HepG2 (cell line): Measurements from ENCODE around the gene CNIH3. TPM values are rescaled to one million over a fixed set of nuclear protein-coding genes. Genes with fewer than 3 reads are reported as not detected.

Experiments
- ATAC-seq: fragments of 200-7000 bp; cut with Tn5 transposase; 3 replicates; pipeline ENCODE4 v1.9.1; 2020; ENCODE audit warnings: mild to moderate bottlenecking, moderate library complexity
- BruUV-seq: library from RNA; stranded (reverse); fragments of 400-500 nt; replicated peaks from 2 replicates; lab custom pipeline; 2021; lab: Mats Ljungman, UMichigan
- CTCF ChIA-PET: fragments of 300-600 bp; formaldehyde crosslinking; extraction: SDS; loops from one replicate; lab custom pipeline; 2021; ENCODE audit warnings: low total read pairs, inconsistent platforms, low intra/inter-chr PET ratio; lab: Yijun Ruan, JAX
- POLR2A ChIA-PET: fragments of 350-600 bp; sonication (Branson Sonifier 250); formaldehyde crosslinking; loops from one replicate; lab custom pipeline; 2020; ENCODE audit warnings: antibody characterized with exemption, inconsistent platforms; lab: Yijun Ruan, JAX
- DNase-seq: peaks from one replicate; pipeline ENCODE4 v3.0.0-alpha.2; 2015; ENCODE audit warnings: low spot score
- FAIRE-seq: peaks from 3 replicates; lab custom pipeline; 2011; peaks lifted over from hg19 to GRCh38; lab: Jason Lieb, UNC
- H2AFZ ChIP-seq: one replicate; pipeline ENCODE4 v1.6.1; 2011; ENCODE audit warnings: low read length, inconsistent platforms
- H3K27ac ChIP-seq: fragments of 300-600 bp; 3 replicates; pipeline ENCODE4 v1.8.0; 2011; ENCODE audit warnings: mixed run types, mild to moderate bottlenecking, mixed read lengths, low read length, inconsistent platforms; ENCODE audit not compliant: insufficient read depth; ENCODE audit errors: extremely low read length
- H3K27me3 ChIP-seq, 2 experiments: fragments of 200-600 bp in 1 of 2; 2 replicates in 1 of 2; 3 replicates in 1 of 2; pipeline versions ENCODE4 v1.6.0 to v1.8.0; 2011; ENCODE audit warnings: low read length in 2 of 2, mild to moderate bottlenecking in 2 of 2, moderate library complexity in 2 of 2, inconsistent platforms in 1 of 2; ENCODE audit not compliant: insufficient read depth in 2 of 2, control insufficient read depth in 1 of 2
- H3K36me3 ChIP-seq, 2 experiments: fragments of 200-600 bp in 1 of 2; replicated peaks in 1 of 2; 2 replicates in 1 of 2; 3 replicates in 1 of 2; pipeline versions ENCODE4 v1.5.1 to v1.8.0; 2011; ENCODE audit warnings: low read length in 2 of 2, inconsistent platforms in 1 of 2; ENCODE audit not compliant: insufficient read depth in 2 of 2, control insufficient read depth in 1 of 2
- H3K4me1 ChIP-seq: 2 replicates; pipeline ENCODE4 v1.5.1; 2012; ENCODE audit warnings: low read length, inconsistent platforms; ENCODE audit not compliant: insufficient read depth
- H3K4me2 ChIP-seq: 2 replicates; pipeline ENCODE4 v1.6.0; 2011; ENCODE audit warnings: low read depth, low read length, inconsistent platforms
- H3K4me3 ChIP-seq, 3 experiments: fragments of 200-600 bp in 1 of 3; sonication (generic), shearing (Covaris generic) in 1 of 3; replicated peaks in 1 of 3; 2 replicates each; pipeline ENCODE4 v1.5.1; 2011 to 2016; ENCODE audit warnings: low read length in 3 of 3, inconsistent platforms in 2 of 3, low read depth in 2 of 3, mild to moderate bottlenecking in 2 of 3, control low read depth in 1 of 3, mixed read lengths in 1 of 3; ENCODE audit not compliant: insufficient read depth in 1 of 3
- H3K79me2 ChIP-seq: one replicate; pipeline ENCODE4 v1.6.1; 2011; ENCODE audit warnings: low read length, inconsistent platforms; ENCODE audit not compliant: insufficient read depth
- H3K9ac ChIP-seq: 2 replicates; pipeline ENCODE4 v1.6.0; 2011; ENCODE audit warnings: mild to moderate bottlenecking, low read depth, low read length, inconsistent platforms; ENCODE audit not compliant: insufficient read depth
- H3K9me3 ChIP-seq: 2 replicates; pipeline ENCODE4 v1.5.1; 2012; ENCODE audit warnings: mild to moderate bottlenecking, low read length
- H4K20me1 ChIP-seq: 2 replicates; pipeline ENCODE4 v1.6.0; 2011; ENCODE audit warnings: inconsistent platforms, mild to moderate bottlenecking, low read length, moderate library complexity; ENCODE audit not compliant: insufficient read depth
- ARNTL ChIP-seq: sonication (generic); formaldehyde crosslinking; IDR thresholded peaks from 2 replicates; pipeline ENCODE4 v1.4.0; 2020; ENCODE audit warnings: mild to moderate bottlenecking, missing genetic modification reagents
- ATRX ChIP-seq: sonication (generic); formaldehyde crosslinking; IDR thresholded peaks from 2 replicates; pipeline ENCODE4 v1.4.0; 2020; ENCODE audit warnings: missing genetic modification reagents, borderline replicate concordance
- SAFB2 ChIP-seq: sonication (generic); formaldehyde crosslinking; IDR thresholded peaks from 2 replicates; pipeline ENCODE4 v1.5.1; 2020; ENCODE audit warnings: missing genetic modification reagents, low read depth, mild to moderate bottlenecking, borderline replicate concordance
- SP2 ChIP-seq: sonication (generic); formaldehyde crosslinking; IDR thresholded peaks from 2 replicates; pipeline ENCODE4 v1.5.1; 2020; ENCODE audit warnings: mild to moderate bottlenecking, missing genetic modification reagents
- TFE3 ChIP-seq: IDR thresholded peaks from 2 replicates; pipeline ENCODE4 v1.6.1; 2016
- ZFYVE20 ChIP-seq: sonication (generic); formaldehyde crosslinking; IDR thresholded peaks from 2 replicates; pipeline ENCODE4 v1.8.0; 2023; ENCODE audit warnings: low read depth, mild to moderate bottlenecking, moderate library complexity, missing genetic modification reagents, borderline replicate concordance
- ZNF619 ChIP-seq: sonication (generic); formaldehyde crosslinking; IDR thresholded peaks from 2 replicates; pipeline ENCODE4 v1.4.0; 2020; ENCODE audit warnings: mild to moderate bottlenecking, missing genetic modification reagents
- ZSCAN25 ChIP-seq: sonication (generic); formaldehyde crosslinking; IDR thresholded peaks from 2 replicates; pipeline ENCODE4 v1.8.0; 2022; ENCODE audit warnings: mild to moderate bottlenecking, missing genetic modification reagents
- WGBS: methylation state at CpG from one replicate; pipeline ENCODE4 v1.1.6; 2017; ENCODE audit warnings: low lambda C conversion rate; 5-methylcytosine and 5-hydroxymethylcytosine counted together
- in situ Hi-C: cut with HindIII; loops from 2 replicates; pipeline ENCODE4 v1.10.0; 2017; ENCODE audit warnings: low pct_unique_long_range_greater_than_20kb; ENCODE audit not compliant: extremely low pct_ligation_motif_present
- intact Hi-C: fragments of 100-400 bp; cut with micrococcal nuclease; formaldehyde crosslinking; loops from one replicate; pipeline ENCODE4 v1.10.0; 2022; ENCODE audit not compliant: unreplicated experiment
- polyA plus RNA-seq, 8 experiments: library from polyadenylated mRNA; depleted of rRNA in 3 of 8; stranded (reverse) in 7 of 8; unstranded in 1 of 8; fragments of >200 nt; fragmentation: Illumina TruSeq in 4 of 8; extraction: Trizol in 4 of 8; gene quantifications; 2 replicates each; pipeline versions ENCODE4 v1.2.1 to v1.2.3, GENCODE V29; 2011 to 2016; ENCODE audit warnings: low read depth in 4 of 8, missing spikeins in 1 of 8, mixed read lengths in 1 of 8; ENCODE audit not compliant: insufficient read depth in 1 of 8
- total RNA-seq, 5 experiments: library from RNA; depleted of rRNA; stranded (reverse); fragments of >200 nt; fragmentation: Illumina TruSeq; extraction: Trizol; gene quantifications; 2 replicates each; pipeline ENCODE4 v1.2.3, GENCODE V29; 2016; ENCODE audit warnings: low read depth in 1 of 5
- TF ChIP-seq, protein P1 (sequence below): sonication (generic); formaldehyde crosslinking; IDR thresholded peaks from 2 replicates; pipeline ENCODE4 v1.8.0; 2022; ENCODE audit warnings: mild to moderate bottlenecking, missing genetic modification reagents, borderline replicate concordance

The CNIH3 gene
- total and polyA plus RNA-seq, 2 of the 13 experiments (the other 11 are each of a cell fraction or from before 2014, with no cell fraction given), result 0.36 to 1.1 TPM

DNA sequence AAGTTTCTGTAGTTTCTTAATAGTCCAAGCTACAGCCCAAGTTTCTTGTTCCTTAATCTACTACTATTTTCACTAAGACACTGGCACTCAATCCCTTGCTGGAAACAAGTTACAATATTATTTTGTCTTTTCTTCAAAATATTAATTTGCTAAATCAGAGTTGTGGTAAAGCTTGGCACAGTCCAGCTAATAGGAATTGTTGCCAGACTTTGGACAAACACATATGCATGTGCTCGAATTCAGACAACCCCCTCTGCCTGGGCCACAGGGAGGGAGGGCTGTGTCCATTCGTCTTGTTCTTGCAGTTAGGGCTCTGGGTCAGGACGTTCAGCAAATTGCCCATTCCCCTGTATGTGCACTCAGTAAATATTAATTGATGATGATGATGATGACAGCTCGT, 103.6 kb downstream of the CNIH3 start:
- ChIA-PET CTCF (no interaction called here), POLR2A (no interaction called here)

GRCh38 chr1:224720216-224720615, 104.1 kb downstream of the CNIH3 start:
- ATAC-seq (no peak), DNase-seq (no peak), FAIRE-seq (no peak)
- ChIA-PET CTCF (no interaction called here), POLR2A (no interaction called here)
- TF ChIP-seq SAFB2 (CRISPR knock-in tag) (no peak), ZFYVE20 (no peak), SP2 (no peak), ZNF619 (CRISPR knock-in tag) (no peak), ATRX (CRISPR knock-in tag) (no peak), TFE3 (CRISPR knock-in tag) (no peak)
- no peak overlapping the region for H2AFZ ChIP-seq
- H3K9ac ChIP-seq, result no peak overlapping the region
- H3K4me2 ChIP-seq, result no peak overlapping the region
- H3K79me2 ChIP-seq, result no peaks in the 10 kb centered on the region
- no peaks in the 10 kb centered on the region for H3K4me1 ChIP-seq
- no TSS peak for BruUV-seq
- H3K27ac ChIP-seq, result no peak overlapping the region
- 33% methylated on average over 5 of the region's 5 CpGs for WGBS
- no peaks in the 10 kb centered on the region for H3K36me3 ChIP-seq
- in situ Hi-C loops (no loop called here), intact Hi-C loops (no loop called here)
- no peak overlapping the region for H3K4me3 ChIP-seq
- H3K27me3 ChIP-seq, result peaks cover 0 to 7% of the 10 kb centered on the region in 2 experiments; a peak in 2 of 5 replicates
- H3K9me3 ChIP-seq, result no peaks in the 10 kb centered on the region
- H4K20me1 ChIP-seq, result no peaks in the 10 kb centered on the region

More for the DNA sequence above, 103.6 kb downstream of the CNIH3 start:
- Histone ChIP-seq H3K4me1 (no peaks in the 10 kb centered on the region), H3K4me2 (no peak overlapping the region), H3K9ac (no peak overlapping the region), H3K4me3 (no peak overlapping the region), H3K27me3 (peaks cover 0 to 7% of the 10 kb centered on the region in 2 experiments; a peak in 2 of 5 replicates), H3K36me3 (no peaks in the 10 kb centered on the region), H2AFZ (no peak overlapping the region), H3K27ac (no peak overlapping the region), H3K9me3 (no peaks in the 10 kb centered on the region), H3K79me2 (no peaks in the 10 kb centered on the region), H4K20me1 (no peaks in the 10 kb centered on the region)
- DNase-seq, result no peak
- no peak for ATAC-seq
- 11% methylated on average over 4 of the region's 4 CpGs for WGBS
- intact Hi-C loops (no loop called here), in situ Hi-C loops (no loop called here)
- TF ChIP-seq, protein P1, sequence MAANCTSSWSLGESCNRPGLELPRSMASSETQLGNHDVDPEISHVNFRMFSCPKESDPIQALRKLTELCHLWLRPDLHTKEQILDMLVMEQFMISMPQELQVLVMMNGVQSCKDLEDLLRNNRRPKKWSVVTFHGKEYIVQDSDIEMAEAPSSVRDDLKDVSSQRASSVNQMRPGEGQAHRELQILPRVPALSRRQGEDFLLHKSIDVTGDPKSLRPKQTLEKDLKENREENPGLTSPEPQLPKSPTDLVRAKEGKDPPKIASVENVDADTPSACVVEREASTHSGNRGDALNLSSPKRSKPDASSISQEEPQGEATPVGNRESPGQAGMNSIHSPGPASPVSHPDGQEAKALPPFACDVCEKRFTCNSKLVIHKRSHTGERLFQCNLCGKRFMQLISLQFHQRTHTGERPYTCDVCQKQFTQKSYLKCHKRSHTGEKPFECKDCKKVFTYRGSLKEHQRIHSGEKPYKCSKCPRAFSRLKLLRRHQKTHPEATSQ (CRISPR knock-in tag), result no peak
- TF ChIP-seq ARNTL, result no peak
- no peak for TF ChIP-seq ZSCAN25 (CRISPR knock-in tag)
- no TSS peak for BruUV-seq
- no peak for FAIRE-seq
